Stimulated activated CD8-positive, alpha-beta memory T cell treated with anti-CD3 and anti-CD28 coated beads, Interleukin-12 subunit alpha, Interleukin-12 subunit beta, amount 100 ng/mL, for 4 hours (primary cell): ENCODE measurements around the gene FBXO34.

Experiments
- DNase-seq: peaks from one replicate; pipeline ENCODE4 v3.0.0-alpha.2; 2020; ENCODE audit warnings: low read depth

Gene FBXO34

DNA sequence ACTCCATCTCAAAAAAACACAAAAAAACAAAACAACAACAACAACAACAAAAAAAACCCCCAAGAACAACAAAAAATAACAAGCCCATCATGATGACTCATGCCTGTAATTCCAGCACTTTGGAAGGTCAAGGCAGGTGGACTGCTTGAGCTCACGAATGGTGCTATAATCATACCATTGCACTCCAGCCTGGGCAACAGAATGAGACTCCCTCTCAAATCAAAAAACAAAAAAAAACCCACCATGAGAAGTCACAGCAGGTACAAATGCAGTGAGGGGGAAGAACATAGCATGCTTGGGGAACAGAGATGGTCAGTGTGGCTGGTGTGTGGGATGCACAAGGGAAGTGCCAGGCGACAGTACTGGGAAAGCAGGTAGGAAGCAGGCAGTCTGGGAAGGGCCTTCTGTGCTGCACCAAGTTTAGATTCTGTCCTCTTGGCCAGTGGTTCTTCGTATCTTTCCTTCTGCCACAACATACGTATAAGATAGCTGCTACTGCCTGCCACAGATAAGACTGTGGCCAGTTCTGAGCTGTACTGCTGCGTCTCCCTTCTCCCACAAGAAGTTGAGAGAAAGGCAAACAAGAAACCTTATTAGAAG lies 112.4 kb downstream of the FBXO34 start:
- DNase-seq: no peak

DNA sequence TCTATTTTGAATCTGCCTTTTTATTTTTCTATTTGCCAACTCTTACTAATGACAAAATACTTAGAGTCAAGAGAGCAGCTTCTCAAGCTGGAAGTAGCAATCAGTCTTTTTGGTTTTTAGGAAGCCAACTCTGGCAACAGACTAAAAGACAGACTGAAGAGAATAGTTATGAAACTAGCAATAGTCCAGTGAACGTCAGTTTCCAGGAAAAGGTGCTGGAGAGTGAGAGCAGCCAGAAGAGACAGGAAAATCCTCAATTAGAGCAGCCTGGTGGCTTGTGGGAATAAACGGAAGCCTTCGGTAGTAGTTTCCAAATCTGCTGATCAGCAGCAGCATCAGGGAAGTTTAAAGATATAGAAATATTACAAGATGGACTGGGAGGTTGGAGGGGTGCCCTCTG lies 113.3 kb downstream of the FBXO34 start:
- no peak for DNase-seq

DNA sequence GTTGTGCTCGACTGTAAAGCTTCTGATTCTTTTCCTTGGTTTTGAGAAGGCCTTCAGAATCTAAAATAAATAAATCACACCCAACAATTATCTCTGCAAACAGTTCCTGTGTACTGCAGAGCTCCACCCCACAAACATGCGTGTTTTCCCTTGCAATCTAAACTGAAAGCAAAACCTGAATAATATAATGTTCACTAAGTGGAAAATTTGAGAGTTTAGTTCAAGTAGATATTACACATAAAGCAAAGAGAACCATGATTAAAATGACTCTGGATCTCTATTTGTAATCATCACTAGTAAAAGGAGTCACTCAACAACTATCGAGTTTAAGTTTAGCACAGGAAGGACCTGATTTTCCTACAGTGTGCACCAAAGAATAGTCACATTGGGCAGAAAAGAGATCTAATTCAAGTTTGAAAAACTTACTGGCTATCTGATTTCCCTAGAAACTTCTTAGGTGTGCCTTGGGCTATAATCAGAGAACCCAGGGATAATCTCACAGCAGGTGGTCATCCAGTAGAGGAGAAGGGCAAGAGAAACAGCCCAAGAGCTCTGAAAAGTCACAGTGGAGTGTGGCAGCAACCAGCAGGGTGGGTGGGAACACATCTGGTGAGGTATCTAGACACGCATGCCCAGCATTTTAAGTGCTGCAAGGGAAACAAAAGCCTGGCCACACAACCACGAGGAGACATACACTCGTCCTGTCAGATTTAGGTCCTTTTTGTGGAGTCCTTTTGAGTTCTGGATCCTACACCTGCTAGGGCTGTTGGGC lies 115.0 kb downstream of the FBXO34 start:
- DNase-seq: no peak

DNA sequence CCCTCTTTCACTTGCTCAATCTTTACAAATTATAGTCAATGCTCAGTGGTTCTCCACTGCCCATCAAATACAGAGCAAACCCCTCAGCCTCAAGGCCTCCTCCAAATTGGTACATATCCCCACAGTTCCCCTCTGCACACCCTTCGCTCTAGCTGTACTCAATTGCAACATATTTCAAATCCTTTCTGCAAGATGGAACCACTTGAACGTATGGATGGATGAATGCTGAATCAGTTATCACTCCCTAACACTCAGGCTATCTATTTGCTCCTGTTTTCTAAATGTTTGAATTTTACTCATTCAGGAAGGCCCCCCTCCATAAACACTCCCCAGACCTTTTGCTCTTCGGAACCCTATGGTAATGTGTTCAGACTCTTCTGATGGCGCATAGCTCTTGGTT lies 115.9 kb downstream of the FBXO34 start:
- no peak for DNase-seq

GRCh38 chr14:55388160-55388559 lies 116.9 kb downstream of the FBXO34 start:
- DNase-seq: no peak

- DNase-seq: no peak
Measured at GRCh38 chr14:55389330-55389729, 118.1 kb downstream of the FBXO34 start.

DNA sequence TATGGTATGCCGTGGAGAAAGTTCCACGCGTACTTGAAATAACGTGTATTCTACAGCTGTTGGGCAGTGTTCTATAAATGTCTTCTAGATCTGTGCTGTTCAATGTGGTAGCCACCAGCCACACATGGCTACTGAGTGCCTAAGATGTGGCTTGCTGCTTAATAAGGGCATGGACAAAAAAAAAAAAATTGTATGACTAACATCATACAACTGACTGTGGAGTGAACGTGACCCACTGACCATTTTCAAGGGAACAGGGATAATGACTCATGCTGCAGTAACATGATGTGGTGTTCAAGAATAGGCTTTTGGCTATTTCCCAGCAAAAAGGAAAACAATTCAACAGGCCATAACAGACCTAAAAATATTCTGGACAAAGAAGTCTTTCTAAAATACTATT lies 127.5 kb downstream of the FBXO34 start:
- no peak for DNase-seq

GRCh38 chr14:55399183-55399582 lies 128.0 kb downstream of the FBXO34 start:
- no peak for DNase-seq

DNA sequence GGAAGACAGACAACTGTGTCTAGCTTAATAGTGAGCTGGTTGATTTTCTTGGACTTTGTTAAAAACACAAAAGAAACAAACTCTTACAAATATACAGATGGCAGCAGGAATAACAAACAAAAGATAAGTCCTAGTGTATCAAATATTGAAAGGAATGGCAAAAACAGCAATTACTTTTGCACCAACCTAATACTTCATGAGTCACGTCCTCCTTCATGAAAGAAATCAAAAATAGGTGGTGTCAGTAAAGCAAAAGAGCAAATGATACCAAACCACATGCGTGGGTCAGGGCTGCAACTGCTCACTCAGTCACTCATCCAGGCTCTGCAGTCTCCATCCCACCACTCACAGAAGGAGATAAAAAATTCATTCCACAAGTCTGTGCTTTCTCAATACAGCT lies 128.6 kb downstream of the FBXO34 start:
- no peak for DNase-seq

- no peak for DNase-seq
Measured at GRCh38 chr14:55401751-55402150, 130.5 kb downstream of the FBXO34 start.
